HG03025 (cell line): Measurements from ENCODE around the gene RNF215.

Experiments used
- ATAC-seq: cut with Tn5 transposase; IDR thresholded peaks from one replicate; pipeline ENCODE4 v1.9.1; 2021; ENCODE audit warnings: mild to moderate bottlenecking, moderate library complexity; ENCODE audit not compliant: unreplicated experiment, low FRiP score

The RNF215 gene

DNA sequence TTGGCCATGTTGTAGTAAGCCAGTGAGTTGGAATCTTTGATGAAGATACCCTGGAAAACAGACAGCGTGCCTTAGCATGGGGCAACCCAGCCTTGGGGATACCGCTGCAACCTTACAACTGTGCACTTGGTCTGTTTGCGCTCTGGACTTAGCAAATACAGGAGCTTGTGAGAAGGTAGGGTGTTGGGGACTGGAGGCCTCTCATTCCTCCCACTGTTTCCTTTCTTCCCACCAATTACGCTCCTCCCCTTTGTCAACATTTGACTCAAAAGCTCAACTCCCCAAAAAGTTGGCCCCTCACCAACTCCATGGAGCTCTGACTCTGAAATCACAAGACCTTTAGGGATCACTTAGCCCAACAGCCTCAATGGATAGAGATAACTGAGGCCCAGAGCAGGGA is 52.6 kb downstream of the RNF215 start:
- no peak for ATAC-seq

GRCh38 chr22:30333707-30334087 is 53.5 kb downstream of the RNF215 start:
- no peak for ATAC-seq

DNA sequence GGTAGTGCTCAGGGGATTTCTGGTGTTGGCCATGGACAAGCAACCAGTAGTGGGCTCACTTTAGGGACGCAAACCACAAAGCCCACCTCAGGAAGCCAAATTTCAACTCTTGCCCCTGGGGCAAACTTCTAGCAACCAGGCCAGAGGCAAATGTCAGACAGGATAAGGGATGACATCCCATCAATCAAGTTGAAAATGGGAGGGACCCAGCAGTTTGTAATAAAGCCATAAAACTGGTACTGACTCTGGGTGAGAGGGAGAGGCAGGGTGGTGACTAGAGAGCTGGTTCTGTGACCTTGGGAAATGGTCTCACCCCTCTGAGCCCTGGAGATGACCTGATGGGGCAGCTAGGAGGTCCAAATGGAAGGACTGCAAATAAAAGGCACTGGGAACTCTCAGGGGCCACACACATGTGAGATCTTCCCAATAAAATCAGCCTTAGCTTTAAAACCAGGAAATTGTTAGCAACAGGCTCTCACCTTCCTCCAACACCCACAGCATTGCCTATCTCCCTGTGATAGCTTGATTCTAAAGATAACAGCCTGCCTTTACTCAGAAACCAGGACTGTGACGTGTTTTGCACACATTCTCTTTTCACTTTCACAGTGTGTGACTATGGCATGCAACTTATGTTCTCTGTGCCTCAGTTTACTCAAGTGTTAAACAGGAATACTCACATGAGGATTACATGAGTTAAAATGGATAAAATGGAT is 54.1 kb downstream of the RNF215 start:
- ATAC-seq: no peak

GRCh38 chr22:30332551-30332950 is 54.7 kb downstream of the RNF215 start:
- no peak for ATAC-seq
